HG03520 (cell line): ENCODE data around the gene KRR1.

Source experiments
- ATAC-seq: cut with Tn5 transposase; IDR thresholded peaks from one replicate; pipeline ENCODE4 v1.9.1; 2021; ENCODE audit warnings: mild to moderate bottlenecking, moderate library complexity; ENCODE audit not compliant: unreplicated experiment

KRR1 gene

GRCh38 chr12:75511116-75512048 lies at the start of gene KRR1:
Gene KRR1, minus strand, starts transcription at chr12:75511609. Its CDS starts 12 bp downstream, at chr12:75511597.
- peak; percentile 95 for ATAC-seq

GRCh38 chr12:75560167-75560566 lies 48.8 kb upstream of the KRR1 start:
- ATAC-seq, result no peak

DNA sequence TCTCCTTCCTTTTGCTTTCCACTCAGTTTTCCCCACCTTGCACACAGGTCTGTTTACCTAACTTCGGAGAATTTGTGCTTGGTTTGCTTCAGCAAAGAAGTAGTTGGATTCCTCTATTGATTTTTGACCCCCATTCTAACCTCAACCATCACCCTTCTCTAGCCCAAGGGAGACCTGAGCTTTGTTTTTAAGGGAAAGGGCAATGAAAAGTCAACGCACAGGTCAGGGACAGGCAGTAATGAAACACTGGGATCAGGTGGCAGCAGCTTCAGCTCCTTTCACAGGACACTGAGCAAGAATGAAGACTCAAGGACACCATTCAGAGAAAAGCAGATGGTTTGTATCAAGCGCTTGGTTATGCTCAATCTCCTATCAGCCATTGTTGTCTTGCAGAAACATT lies 46.9 kb upstream of the KRR1 start:
- no peak for ATAC-seq

DNA sequence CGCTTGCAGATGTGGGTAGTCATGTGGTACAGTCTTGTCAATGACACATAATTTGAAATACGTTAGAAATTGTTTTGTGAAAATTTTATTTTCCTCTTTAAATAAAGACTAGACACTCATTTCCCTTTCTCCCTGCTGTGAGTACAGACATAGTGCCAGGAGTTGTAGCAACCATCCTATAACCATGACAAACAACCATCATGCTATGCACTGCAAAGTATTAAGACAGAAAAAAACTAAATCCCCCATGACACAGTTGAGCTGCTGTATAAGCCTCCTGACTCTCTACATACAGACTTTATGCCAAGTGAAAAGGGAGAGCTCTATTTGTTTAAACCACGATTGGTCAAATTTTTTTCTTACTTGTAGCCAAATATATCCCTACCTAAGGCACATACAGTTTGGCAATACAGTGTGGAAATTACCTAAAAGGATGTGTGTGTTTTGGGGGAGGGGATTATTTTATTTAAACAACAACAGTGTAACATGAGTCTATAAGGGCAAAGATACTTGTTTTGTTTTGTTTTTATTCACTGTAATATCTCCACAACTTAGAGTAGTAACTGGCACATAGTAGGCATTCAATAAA lies 45.0 kb upstream of the KRR1 start:
- no peak for ATAC-seq

GRCh38 chr12:75554556-75554880 lies 43.1 kb upstream of the KRR1 start:
- no peak for ATAC-seq

DNA sequence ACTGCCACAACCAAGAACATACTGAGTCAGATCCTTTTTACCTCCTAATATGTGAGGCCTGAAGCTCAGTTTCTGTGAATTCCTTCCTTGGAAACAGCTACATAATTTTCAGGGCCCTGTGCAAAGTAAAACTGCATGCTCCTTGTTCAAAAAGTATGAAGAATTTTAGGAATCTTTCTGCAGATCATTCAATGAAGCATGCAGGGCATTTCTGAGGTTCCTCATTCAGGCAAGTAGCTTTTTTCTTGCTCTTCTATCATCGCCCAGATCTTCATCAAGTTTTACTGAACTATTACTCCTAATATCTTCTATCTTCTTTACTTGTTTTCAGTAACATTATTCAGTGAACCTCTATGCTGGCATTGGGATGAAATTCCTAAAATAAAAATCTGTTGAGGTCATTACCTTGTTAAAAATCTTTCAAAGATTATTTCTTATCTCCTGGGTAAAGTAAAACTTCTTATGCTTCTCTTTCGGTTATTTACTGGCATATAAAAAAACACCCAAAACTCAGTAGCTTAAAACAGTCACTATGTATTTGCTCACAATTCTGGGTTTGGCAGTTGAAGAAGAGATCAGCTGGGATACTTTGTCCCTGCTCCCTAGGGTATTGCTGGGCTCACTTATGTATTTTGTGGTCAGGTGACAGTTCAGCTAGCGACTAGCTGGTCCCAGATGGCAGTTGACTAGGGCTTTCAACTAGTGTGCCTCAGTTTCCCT lies 42.6 kb upstream of the KRR1 start:
- ATAC-seq, result no peak

- ATAC-seq, result no peak
These were observed 42.0 kb upstream of the KRR1 start for GRCh38 chr12:75553398-75553797.

GRCh38 chr12:75551477-75551876 lies 40.1 kb upstream of the KRR1 start:
- no peak for ATAC-seq

- no peak for ATAC-seq
These were observed 39.2 kb upstream of the KRR1 start for GRCh38 chr12:75550401-75551240.

DNA sequence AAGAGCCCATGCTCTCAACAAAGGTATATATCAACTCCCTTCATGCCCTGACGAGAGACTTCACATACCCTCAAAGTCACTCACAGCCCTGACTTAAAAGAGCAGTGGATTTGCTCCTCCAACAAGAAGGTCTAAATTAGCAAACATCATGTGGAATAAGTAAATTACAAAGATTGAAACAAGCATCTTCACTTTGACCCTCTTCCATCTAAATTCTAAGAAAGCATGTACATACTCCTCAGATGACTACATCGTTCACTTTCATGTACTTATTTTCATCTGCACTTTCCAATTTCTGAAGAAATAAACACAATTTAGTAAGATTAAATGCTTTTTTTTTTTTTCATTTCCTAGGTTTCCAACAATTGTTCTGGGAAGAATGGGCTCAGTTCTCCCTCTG lies 38.6 kb upstream of the KRR1 start:
- no peak for ATAC-seq

DNA sequence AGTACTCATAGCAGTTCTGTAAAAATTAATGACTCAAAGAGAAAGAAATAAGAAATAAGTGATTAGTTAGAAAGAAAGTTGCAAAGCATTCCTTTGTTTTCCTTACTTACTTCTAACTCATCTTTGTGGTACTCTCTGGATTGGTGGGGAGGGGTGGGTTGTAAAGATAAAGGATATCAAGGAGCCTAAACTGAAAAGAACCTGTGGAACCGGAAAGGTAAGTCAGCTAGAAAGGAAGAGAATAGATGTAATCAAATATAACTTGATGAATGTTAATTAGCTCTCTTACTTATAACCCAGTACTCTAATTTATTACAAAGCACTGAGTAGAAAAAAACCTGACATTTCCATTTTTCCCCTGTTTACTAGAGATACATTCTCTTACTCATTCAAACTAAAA lies 37.5 kb upstream of the KRR1 start:
- no peak for ATAC-seq

DNA sequence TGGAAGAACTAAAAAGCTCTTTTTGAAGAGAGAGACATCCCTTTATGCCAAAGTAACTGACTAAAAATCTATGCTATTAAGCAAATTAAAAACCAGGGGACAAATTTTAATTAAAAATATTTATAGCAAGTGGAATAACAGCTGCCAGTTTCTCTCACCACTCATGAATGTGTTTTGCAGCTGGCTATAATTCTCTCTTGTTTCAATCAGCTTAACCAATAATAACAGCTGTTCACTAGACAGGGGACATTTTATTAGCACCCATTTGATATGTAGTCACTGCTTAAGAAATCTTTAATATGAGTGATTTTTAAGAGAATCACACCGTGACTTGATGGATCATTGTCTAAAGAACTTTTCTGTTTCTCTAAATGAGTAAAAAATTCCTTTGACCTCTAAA lies 34.2 kb upstream of the KRR1 start:
- no peak for ATAC-seq

DNA sequence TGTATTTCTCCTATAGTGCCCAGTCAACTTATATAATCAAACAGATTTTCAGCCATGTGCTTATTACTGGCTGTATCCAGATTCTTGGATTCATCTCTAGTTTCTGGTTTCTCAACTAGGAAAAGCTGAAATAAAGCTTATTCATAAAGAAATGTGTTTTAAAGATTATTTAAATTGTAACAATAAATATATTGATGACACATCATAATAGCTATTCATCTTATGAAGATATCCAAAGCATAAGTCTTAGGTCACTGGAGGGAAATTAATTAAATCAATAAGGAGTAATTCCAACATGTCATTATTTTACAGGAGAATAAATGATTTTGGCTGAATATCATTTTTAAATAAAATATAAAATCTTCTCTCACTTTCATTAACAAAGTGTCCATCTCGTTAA lies 32.1 kb upstream of the KRR1 start:
- no peak for ATAC-seq

- no peak for ATAC-seq
These were observed 31.5 kb upstream of the KRR1 start for GRCh38 chr12:75542942-75543341.

GRCh38 chr12:75539889-75540288 lies 28.5 kb upstream of the KRR1 start:
- ATAC-seq, result no peak

DNA sequence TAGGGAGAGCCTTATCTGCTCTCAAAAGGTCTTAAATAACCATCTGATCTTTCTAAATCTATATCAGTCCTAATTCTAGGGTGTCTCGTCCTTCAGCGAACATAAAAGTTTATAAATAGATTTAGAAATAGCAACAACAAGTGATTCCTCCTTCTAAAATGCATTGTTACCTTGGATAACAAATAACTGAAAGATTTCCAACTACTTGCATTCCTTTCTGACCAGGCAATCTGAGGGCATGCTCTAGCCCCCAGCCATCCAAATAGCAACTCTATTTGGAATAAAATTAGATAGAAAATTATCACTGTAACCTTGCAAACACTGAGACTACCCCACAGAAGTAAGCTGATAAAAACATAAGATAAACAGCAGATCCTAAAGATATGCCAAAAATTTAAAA lies 21.8 kb upstream of the KRR1 start:
- ATAC-seq, result no peak

DNA sequence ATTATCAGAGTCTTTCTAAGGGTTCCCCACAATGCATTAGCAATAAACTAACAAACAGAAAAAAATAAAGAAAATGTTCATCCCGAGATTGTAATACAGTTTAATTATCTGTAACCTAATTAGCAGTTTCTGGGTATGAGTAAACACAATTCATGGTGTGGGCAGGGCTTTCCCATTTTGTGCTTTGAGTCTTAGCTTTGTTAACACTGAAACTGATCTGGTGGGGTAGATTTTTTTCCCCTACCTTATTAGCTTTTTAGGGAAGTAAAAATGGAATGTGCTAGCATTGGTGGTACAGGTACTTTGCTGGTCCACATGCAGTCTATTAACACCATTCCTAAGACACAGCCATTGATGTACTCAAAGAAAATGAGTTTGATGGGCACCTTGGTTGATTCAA lies 18.4 kb upstream of the KRR1 start:
- ATAC-seq, result no peak

DNA sequence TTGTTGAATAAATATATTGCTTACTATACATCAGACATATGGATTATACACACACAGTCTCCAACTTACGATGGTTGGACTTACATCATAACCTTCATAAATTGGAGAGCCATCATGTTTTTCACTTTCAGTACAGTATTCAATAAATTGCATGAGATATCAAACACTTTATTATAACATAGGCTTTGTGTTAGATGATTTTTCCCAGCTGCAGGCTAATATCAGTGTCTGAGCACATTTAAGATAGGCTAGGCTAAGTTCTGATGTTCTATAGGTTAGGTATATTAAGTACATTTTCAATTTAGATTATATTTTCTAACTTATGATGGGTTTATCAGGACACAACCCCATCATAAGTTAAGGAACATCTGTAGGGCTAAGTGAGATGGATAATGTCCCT lies 17.9 kb upstream of the KRR1 start:
- ATAC-seq, result no peak

GRCh38 chr12:75528692-75529091 lies 17.3 kb upstream of the KRR1 start:
- ATAC-seq, result no peak

GRCh38 chr12:75528272-75528671 lies 16.9 kb upstream of the KRR1 start:
- ATAC-seq, result no peak
